SK-N-SH (cell line): Measurements from ENCODE around the gene ATP1A2. TPM values are rescaled to one million over a fixed set of nuclear protein-coding genes. Genes with fewer than 3 reads are reported as not detected.

ENCODE experiments used
- CTCF ChIA-PET: fragments of 300-600, 350-600 bp; formaldehyde crosslinking; extraction: SDS; loops from one replicate; lab custom pipeline; 2021; lab: Yijun Ruan, JAX
- POLR2A ChIA-PET: fragments of 350-600 bp; sonication (Branson Sonifier 250); formaldehyde crosslinking; extraction: SDS; loops from one replicate; lab custom pipeline; 2020; ENCODE audit warnings: antibody characterized with exemption, inconsistent platforms; lab: Yijun Ruan, JAX
- DNase-seq: peaks from one replicate; pipeline ENCODE4 v3.0.0; 2012
- H2AFZ ChIP-seq: fragments of 200-600 bp; sonication (generic); 2 replicates; pipeline ENCODE4 v1.8.1; 2016; ENCODE audit warnings: antibody characterized with exemption, mild to moderate bottlenecking, low read depth
- H3F3A ChIP-seq: fragments of 200-600 bp; sonication (generic); replicated peaks from 2 replicates; pipeline ENCODE3; 2016; ENCODE audit warnings: antibody characterized with exemption, mild to moderate bottlenecking; ENCODE audit not compliant: insufficient read depth
- H3K27ac ChIP-seq, 2 experiments: fragments of 200-500 bp in 1 of 2; fragments of 200-600 bp in 1 of 2; sonication (Bioruptor generic) in 1 of 2; sonication (generic), shearing (Covaris generic) in 1 of 2; 2 replicates each; pipeline versions ENCODE4 v1.5.1 to v1.6.1; 2014 to 2016; ENCODE audit warnings: low read depth in 2 of 2, inconsistent platforms in 1 of 2, low read length in 1 of 2, mild to moderate bottlenecking in 1 of 2, mixed read lengths in 1 of 2
- H3K27me3 ChIP-seq: fragments of 200-600 bp; sonication (generic), shearing (Covaris generic); 2 replicates; pipeline ENCODE4 v1.6.1; 2016; ENCODE audit warnings: mixed run types; ENCODE audit not compliant: insufficient read depth
- H3K36me3 ChIP-seq, 2 experiments: fragments of 200-500 bp in 1 of 2; fragments of 200-600 bp in 1 of 2; sonication (Bioruptor generic) in 1 of 2; sonication (generic) in 1 of 2; replicated peaks in 1 of 2; 2 replicates each; pipeline versions ENCODE3 to v1.5.1; 2014 to 2016; ENCODE audit warnings: low read length in 1 of 2, mild to moderate bottlenecking in 1 of 2; ENCODE audit not compliant: insufficient read depth in 2 of 2, control insufficient read depth in 1 of 2
- H3K4me1 ChIP-seq, 2 experiments: fragments of 200-500 bp in 1 of 2; fragments of 200-600 bp in 1 of 2; sonication (Bioruptor generic) in 1 of 2; sonication (generic), shearing (Covaris generic) in 1 of 2; 2 replicates each; pipeline versions ENCODE4 v1.5.1 to v1.6.1; 2014 to 2016; ENCODE audit warnings: low read depth in 1 of 2, low read length in 1 of 2, mixed run types in 1 of 2; ENCODE audit not compliant: insufficient read depth in 2 of 2, control insufficient read depth in 1 of 2
- H3K4me2 ChIP-seq: fragments of 200-600 bp; sonication (generic), shearing (Covaris generic); 2 replicates; pipeline ENCODE4 v1.6.1; 2017; ENCODE audit warnings: mixed run types
- H3K4me3 ChIP-seq, 2 experiments: fragments of 200-500 bp in 1 of 2; fragments of 200-600 bp in 1 of 2; sonication (Bioruptor generic) in 1 of 2; sonication (generic), shearing (Covaris generic) in 1 of 2; 2 replicates each; pipeline versions ENCODE4 v1.5.1 to v1.8.1; 2014 to 2016; ENCODE audit warnings: low read depth in 2 of 2, inconsistent platforms in 1 of 2, low read length in 1 of 2, mild to moderate bottlenecking in 1 of 2, mixed read lengths in 1 of 2, moderate library complexity in 1 of 2
- H3K79me2 ChIP-seq: fragments of 200-600 bp; sonication (generic); 2 replicates; pipeline ENCODE4 v1.8.1; 2017; ENCODE audit warnings: mild to moderate bottlenecking; ENCODE audit not compliant: insufficient read depth
- H3K9ac ChIP-seq: fragments of 200-600 bp; sonication (generic); 2 replicates; pipeline ENCODE4 v1.6.1; 2017; ENCODE audit warnings: mixed run types
- H3K9me2 ChIP-seq: fragments of 200-600 bp; sonication (generic); 2 replicates; pipeline ENCODE4 v1.6.1; 2017; ENCODE audit warnings: mixed run types
- H3K9me3 ChIP-seq: fragments of 200-600 bp; sonication (generic); 2 replicates; pipeline ENCODE4 v1.6.1; 2017; ENCODE audit warnings: mixed run types, mild to moderate bottlenecking, moderate library complexity
- H4K20me1 ChIP-seq: fragments of 200-600 bp; sonication (generic); 2 replicates; pipeline ENCODE4 v1.6.1; 2017; ENCODE audit warnings: mild to moderate bottlenecking, mixed run types; ENCODE audit not compliant: insufficient read depth
- EP300 ChIP-seq, 2 experiments: IDR thresholded peaks; 2 replicates each; pipeline versions ENCODE4 v1.4.0 to v1.6.1; 2012; ENCODE audit warnings: borderline replicate concordance in 1 of 2, low read depth in 1 of 2, low read length in 1 of 2
- FOSL2 ChIP-seq: IDR thresholded peaks from 2 replicates; pipeline ENCODE4 v1.4.0; 2012; ENCODE audit warnings: low read depth, mild to moderate bottlenecking, moderate library complexity, borderline replicate concordance
- FOXJ3 ChIP-seq: sonication (generic); formaldehyde crosslinking; IDR thresholded peaks from 2 replicates; pipeline ENCODE4 v1.5.1; 2020; ENCODE audit warnings: mild to moderate bottlenecking, missing genetic modification reagents
- GATA2 ChIP-seq: sonication (generic); formaldehyde crosslinking; IDR thresholded peaks from 2 replicates; pipeline ENCODE4 v1.5.0; 2020; ENCODE audit warnings: mild to moderate bottlenecking, missing genetic modification reagents
- NFIC ChIP-seq: IDR thresholded peaks from 2 replicates; pipeline ENCODE4 v1.4.0; 2012; ENCODE audit warnings: borderline replicate concordance
- NRF1 ChIP-seq: IDR thresholded peaks from 2 replicates; pipeline ENCODE4 v1.6.1; 2012; ENCODE audit warnings: low read depth, mild to moderate bottlenecking, low read length
- POLR2AphosphoS5 ChIP-seq: IDR thresholded peaks from 2 replicates; pipeline ENCODE4 v1.6.1; 2012; ENCODE audit warnings: low read depth, low read length
- RAD21 ChIP-seq: IDR thresholded peaks from 2 replicates; pipeline ENCODE4 v1.6.1; 2012; ENCODE audit warnings: mild to moderate bottlenecking, low read length
- RFX5 ChIP-seq: IDR thresholded peaks from 2 replicates; pipeline ENCODE4 v1.6.1; 2012; ENCODE audit warnings: mild to moderate bottlenecking, improper control_type of control experiment, low read length
- RXRA ChIP-seq: IDR thresholded peaks from 2 replicates; pipeline ENCODE4 v1.4.0; 2012; ENCODE audit warnings: low read depth, mild to moderate bottlenecking, borderline replicate concordance
- SIN3A ChIP-seq: IDR thresholded peaks from 2 replicates; pipeline ENCODE4 v1.6.1; 2012; ENCODE audit warnings: low read depth, mild to moderate bottlenecking, low read length, moderate library complexity, borderline replicate concordance
- TAF1 ChIP-seq: IDR thresholded peaks from 2 replicates; pipeline ENCODE4 v1.6.1; 2012; ENCODE audit warnings: low read depth, mild to moderate bottlenecking, low read length, moderate library complexity, borderline replicate concordance
- TCF12 ChIP-seq: IDR thresholded peaks from 2 replicates; pipeline ENCODE4 v1.4.0; 2012
- YY1 ChIP-seq: IDR thresholded peaks from 2 replicates; pipeline ENCODE4 v1.4.0; 2012; ENCODE audit warnings: low read depth, mild to moderate bottlenecking
- WGBS: methylation state at CpG from one replicate; pipeline ENCODE4 v1.1.6; 2017; ENCODE audit warnings: low lambda C conversion rate; 5-methylcytosine and 5-hydroxymethylcytosine counted together
- polyA plus RNA-seq, 3 experiments: library from polyadenylated mRNA; depleted of rRNA; stranded (reverse); fragments of >200 nt; gene quantifications; 2 replicates each; pipeline ENCODE4 v1.2.3, GENCODE V29; 2012
- TF ChIP-seq, protein P1 (sequence below): fragments of 150-350 bp; IDR thresholded peaks from 2 replicates; pipeline ENCODE4 v1.6.1; 2017; ENCODE audit warnings: antibody characterized with exemption, low read length, low read depth, borderline replicate concordance
- TF ChIP-seq, protein P2 (sequence below): IDR thresholded peaks from 2 replicates; pipeline ENCODE4 v1.4.0; 2012; ENCODE audit warnings: low read depth, borderline replicate concordance
- TF ChIP-seq, protein P3 (sequence below): IDR thresholded peaks from 2 replicates; pipeline ENCODE4 v1.6.1; 2012; ENCODE audit warnings: mild to moderate bottlenecking, low read depth, low read length, moderate library complexity
- TF ChIP-seq, protein P4 (sequence below): IDR thresholded peaks from 2 replicates; pipeline ENCODE4 v1.4.0; 2012; ENCODE audit warnings: low read depth

ATP1A2 gene
- polyA plus RNA-seq, 1 of the 3 experiments (the other 2 are of a cell fraction) = 0.07 TPM

DNA sequence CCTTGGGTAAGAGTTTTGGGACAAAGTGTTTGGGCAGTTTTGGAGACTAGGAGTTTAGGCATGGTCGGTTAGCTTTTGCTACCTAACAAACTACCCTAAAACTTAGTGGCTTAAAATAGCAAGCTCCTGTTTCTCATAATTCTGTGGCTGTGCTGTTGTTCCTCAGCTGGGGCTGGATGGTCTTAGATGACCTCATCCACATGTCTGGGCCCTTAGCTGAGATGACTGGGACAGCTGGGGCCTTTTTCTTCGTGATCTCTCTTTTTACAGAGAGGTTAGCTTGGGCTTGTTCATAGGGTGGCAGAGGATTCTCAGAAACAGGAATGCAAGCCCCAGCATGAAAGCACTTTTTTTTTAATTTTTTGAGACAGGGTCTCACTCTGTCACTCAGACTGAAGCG is 42.5 kb downstream of the ATP1A2 start:
- TF ChIP-seq TCF12 (no peak), EP300 (IDR thresholded peaks at IDR 0.05; ENCODE audit: borderline replicate concordance in 1 of 2, low read depth in 1 of 2, low read length in 1 of 2) (no peak)
- Histone ChIP-seq H3K79me2 (no peaks in the 10 kb centered on the region), H2AFZ (no peak overlapping the region), H3K27me3 (no peaks in the 10 kb centered on the region; the same call in 1 of the 2 replicates), H3F3A (no peaks in the 10 kb centered on the region), H3K4me2 (no peak overlapping the region), H3K9me3 (no peaks in the 10 kb centered on the region), H3K4me1 (no peaks in the 10 kb centered on the region), H3K27ac (no peak overlapping the region), H3K9ac (no peak overlapping the region), H4K20me1 (no peaks in the 10 kb centered on the region), H3K36me3 (no peaks in the 10 kb centered on the region), H3K9me2 (no peaks in the 10 kb centered on the region), H3K4me3 (no peak overlapping the region)
- CTCF ChIA-PET = interaction anchor here (1.0 to 2.1 kb wide), 2 partner anchors 10 to 93 kb away, joined by 3 to 4 read pairs; no protein-coding TSS in a partner anchor
- DNase-seq = no peak
- 59% methylated on average over 3 of the region's 3 CpGs for WGBS
- POLR2A ChIA-PET = no interaction called here

DNA sequence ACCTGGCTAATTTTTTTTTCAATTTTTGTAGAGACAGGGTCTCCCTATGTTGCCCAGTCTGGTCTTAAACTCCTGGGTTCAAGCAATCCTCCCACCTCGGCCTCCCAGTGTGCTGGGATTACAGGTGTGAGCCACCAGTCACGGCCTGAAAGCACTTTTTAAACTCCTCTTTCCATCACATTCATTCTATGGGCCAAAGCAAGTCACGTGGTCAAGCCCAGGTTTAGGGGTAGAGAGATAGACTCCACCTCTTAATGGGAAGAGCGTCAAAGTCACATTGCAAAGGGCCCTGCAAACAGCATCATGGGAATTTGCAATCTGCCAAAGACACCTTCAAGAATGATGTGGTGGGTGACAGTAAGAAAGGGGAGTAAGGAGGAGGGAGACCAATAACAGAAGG is 43.0 kb downstream of the ATP1A2 start:
- H3K4me2 ChIP-seq = no peak overlapping the region
- H3K9ac ChIP-seq = no peak overlapping the region
- no peak for DNase-seq
- H3K27ac ChIP-seq = no peak overlapping the region
- H3K79me2 ChIP-seq = no peaks in the 10 kb centered on the region
- TF ChIP-seq POLR2AphosphoS5 (no peak), TAF1 (no peak), RFX5 (no peak), GATA2 (CRISPR knock-in tag) (no peak), TCF12 (no peak)
- TF ChIP-seq, protein P1, sequence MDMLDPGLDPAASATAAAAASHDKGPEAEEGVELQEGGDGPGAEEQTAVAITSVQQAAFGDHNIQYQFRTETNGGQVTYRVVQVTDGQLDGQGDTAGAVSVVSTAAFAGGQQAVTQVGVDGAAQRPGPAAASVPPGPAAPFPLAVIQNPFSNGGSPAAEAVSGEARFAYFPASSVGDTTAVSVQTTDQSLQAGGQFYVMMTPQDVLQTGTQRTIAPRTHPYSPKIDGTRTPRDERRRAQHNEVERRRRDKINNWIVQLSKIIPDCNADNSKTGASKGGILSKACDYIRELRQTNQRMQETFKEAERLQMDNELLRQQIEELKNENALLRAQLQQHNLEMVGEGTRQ = no peak
- 28% methylated on average over 4 of the region's 4 CpGs for WGBS
- POLR2A ChIA-PET = no interaction called here
- H3K36me3 ChIP-seq = no peaks in the 10 kb centered on the region
- no peaks in the 10 kb centered on the region for H3K9me3 ChIP-seq
- CTCF ChIA-PET = interaction anchor here (1.0 to 2.1 kb wide), 2 partner anchors 10 to 93 kb away, joined by 3 to 4 read pairs; no protein-coding TSS in a partner anchor
- no peaks in the 10 kb centered on the region for H4K20me1 ChIP-seq
- no peaks in the 10 kb centered on the region for H3K4me1 ChIP-seq
- H3K4me3 ChIP-seq = no peak overlapping the region
- no peaks in the 10 kb centered on the region for H3K9me2 ChIP-seq
- no peak overlapping the region for H2AFZ ChIP-seq
- H3K27me3 ChIP-seq = no peaks in the 10 kb centered on the region; the same call in 1 of the 2 replicates
- H3F3A ChIP-seq = no peaks in the 10 kb centered on the region

DNA sequence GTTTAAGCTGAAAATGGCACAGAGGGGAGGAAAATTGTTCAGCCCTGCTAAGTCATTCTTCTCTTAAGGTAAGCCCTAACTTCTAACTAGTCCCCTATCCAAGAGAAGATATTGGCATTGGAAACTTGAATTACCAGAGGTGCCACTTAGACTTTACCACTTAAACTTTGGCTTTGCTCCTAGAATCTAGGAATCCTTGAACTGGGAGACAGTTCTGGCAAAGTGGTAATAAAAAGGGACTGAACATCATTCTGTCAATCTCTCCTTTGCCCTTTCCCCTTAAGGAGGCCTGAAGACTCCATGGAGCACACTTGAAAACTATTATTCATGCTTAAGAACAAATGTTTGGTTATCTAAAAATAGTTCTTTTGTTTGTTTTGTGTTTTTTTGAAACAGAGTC is 44.3 kb downstream of the ATP1A2 start:
- Histone ChIP-seq H3K36me3 (no peaks in the 10 kb centered on the region), H3K9me2 (no peaks in the 10 kb centered on the region), H2AFZ (no peak overlapping the region), H3K4me1 (no peaks in the 10 kb centered on the region), H3K4me2 (no peak overlapping the region), H3F3A (no peaks in the 10 kb centered on the region), H3K27me3 (no peaks in the 10 kb centered on the region; the same call in 1 of the 2 replicates), H3K9ac (no peak overlapping the region), H3K4me3 (no peak overlapping the region), H4K20me1 (no peaks in the 10 kb centered on the region), H3K27ac (no peak overlapping the region), H3K9me3 (no peaks in the 10 kb centered on the region), H3K79me2 (no peaks in the 10 kb centered on the region)
- POLR2A ChIA-PET = no interaction called here
- CTCF ChIA-PET = interaction anchor here (1.0 to 4.3 kb wide), 2 partner anchors 33 to 132 kb away, joined by 3 to 18 read pairs; no protein-coding TSS in a partner anchor
- DNase-seq = no peak
- no peak for TF ChIP-seq RFX5
- no peak for TF ChIP-seq RAD21
- TF ChIP-seq, protein P2, sequence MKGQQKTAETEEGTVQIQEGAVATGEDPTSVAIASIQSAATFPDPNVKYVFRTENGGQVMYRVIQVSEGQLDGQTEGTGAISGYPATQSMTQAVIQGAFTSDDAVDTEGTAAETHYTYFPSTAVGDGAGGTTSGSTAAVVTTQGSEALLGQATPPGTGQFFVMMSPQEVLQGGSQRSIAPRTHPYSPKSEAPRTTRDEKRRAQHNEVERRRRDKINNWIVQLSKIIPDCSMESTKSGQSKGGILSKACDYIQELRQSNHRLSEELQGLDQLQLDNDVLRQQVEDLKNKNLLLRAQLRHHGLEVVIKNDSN = no peak
- TF ChIP-seq SIN3A = no peak
- TF ChIP-seq NFIC = no peak
- TF ChIP-seq, protein P3, sequence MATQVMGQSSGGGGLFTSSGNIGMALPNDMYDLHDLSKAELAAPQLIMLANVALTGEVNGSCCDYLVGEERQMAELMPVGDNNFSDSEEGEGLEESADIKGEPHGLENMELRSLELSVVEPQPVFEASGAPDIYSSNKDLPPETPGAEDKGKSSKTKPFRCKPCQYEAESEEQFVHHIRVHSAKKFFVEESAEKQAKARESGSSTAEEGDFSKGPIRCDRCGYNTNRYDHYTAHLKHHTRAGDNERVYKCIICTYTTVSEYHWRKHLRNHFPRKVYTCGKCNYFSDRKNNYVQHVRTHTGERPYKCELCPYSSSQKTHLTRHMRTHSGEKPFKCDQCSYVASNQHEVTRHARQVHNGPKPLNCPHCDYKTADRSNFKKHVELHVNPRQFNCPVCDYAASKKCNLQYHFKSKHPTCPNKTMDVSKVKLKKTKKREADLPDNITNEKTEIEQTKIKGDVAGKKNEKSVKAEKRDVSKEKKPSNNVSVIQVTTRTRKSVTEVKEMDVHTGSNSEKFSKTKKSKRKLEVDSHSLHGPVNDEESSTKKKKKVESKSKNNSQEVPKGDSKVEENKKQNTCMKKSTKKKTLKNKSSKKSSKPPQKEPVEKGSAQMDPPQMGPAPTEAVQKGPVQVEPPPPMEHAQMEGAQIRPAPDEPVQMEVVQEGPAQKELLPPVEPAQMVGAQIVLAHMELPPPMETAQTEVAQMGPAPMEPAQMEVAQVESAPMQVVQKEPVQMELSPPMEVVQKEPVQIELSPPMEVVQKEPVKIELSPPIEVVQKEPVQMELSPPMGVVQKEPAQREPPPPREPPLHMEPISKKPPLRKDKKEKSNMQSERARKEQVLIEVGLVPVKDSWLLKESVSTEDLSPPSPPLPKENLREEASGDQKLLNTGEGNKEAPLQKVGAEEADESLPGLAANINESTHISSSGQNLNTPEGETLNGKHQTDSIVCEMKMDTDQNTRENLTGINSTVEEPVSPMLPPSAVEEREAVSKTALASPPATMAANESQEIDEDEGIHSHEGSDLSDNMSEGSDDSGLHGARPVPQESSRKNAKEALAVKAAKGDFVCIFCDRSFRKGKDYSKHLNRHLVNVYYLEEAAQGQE = no peak
- no peak for TF ChIP-seq FOXJ3 (CRISPR knock-in tag)
- no peak for TF ChIP-seq YY1
- TF ChIP-seq TCF12 = no peak
- TF ChIP-seq, protein P4, sequence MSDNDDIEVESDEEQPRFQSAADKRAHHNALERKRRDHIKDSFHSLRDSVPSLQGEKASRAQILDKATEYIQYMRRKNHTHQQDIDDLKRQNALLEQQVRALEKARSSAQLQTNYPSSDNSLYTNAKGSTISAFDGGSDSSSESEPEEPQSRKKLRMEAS = no peak
- TF ChIP-seq FOSL2 = no peak
- TF ChIP-seq RXRA = no peak
- no peak for TF ChIP-seq NRF1
